Testis (tissue), 3 donors: ENCODE results near the gene BATF. TPM values are rescaled to one million over a fixed set of nuclear protein-coding genes. Genes with fewer than 3 reads are reported as not detected.

Experiments
- DNase-seq: peaks from one replicate; pipeline ENCODE4 v3.0.0-alpha.2; 2019
- H3K27ac ChIP-seq, 2 donors: fragments of 200-600 bp; sonication (generic); one replicate each; pipeline ENCODE4 v1.5.1; 2019
- H3K27me3 ChIP-seq: fragments of 200-600 bp; sonication (generic); one replicate; pipeline ENCODE4 v1.5.1; 2019
- H3K36me3 ChIP-seq: fragments of 200-600 bp; sonication (generic); one replicate; pipeline ENCODE4 v1.5.1; 2017; ENCODE audit warnings: low read depth; ENCODE audit errors: missing control alignments
- H3K4me1 ChIP-seq: fragments of 200-600 bp; sonication (generic); one replicate; pipeline ENCODE4 v1.5.1; 2019
- H3K4me3 ChIP-seq, 2 donors: fragments of 200-600 bp; sonication (generic); one replicate each; pipeline ENCODE4 v1.5.1; 2017 to 2019
- H3K9me3 ChIP-seq: fragments of 200-600 bp; sonication (generic); one replicate; pipeline ENCODE4 v1.5.1; 2017
- POLR2A ChIP-seq: fragments of 450-650 bp; IDR thresholded peaks from one replicate; pipeline ENCODE4 v1.6.1; 2017; ENCODE audit warnings: antibody characterized with exemption, mild to moderate bottlenecking, moderate library complexity
- WGBS, 2 donors: methylation state at CpG; one replicate each; pipeline ENCODE4 v1.1.5; 2018; 5-methylcytosine and 5-hydroxymethylcytosine counted together
- intact Hi-C: fragments of 100-400 bp; cut with DNase I; formaldehyde crosslinking; loops from one replicate; pipeline ENCODE4 v1.15.1; 2023; ENCODE audit warnings: low total_unique reads
- polyA plus RNA-seq: library from polyadenylated mRNA; stranded (reverse); fragments of 350-450 nt; fragmentation: Illumina TruSeq; extraction: RNeasy Lipid Tissue Mini Kit (QIAGEN cat#74804); gene quantifications from one replicate; pipeline ENCODE4 v1.2.3, GENCODE V29; 2014; ENCODE audit warnings: low read depth, low replicate concordance; ENCODE audit not compliant: insufficient read depth
- total RNA-seq, 2 donors: library from RNA; depleted of rRNA; stranded (reverse); fragments of >200 nt; gene quantifications; one replicate each; pipeline ENCODE4 v1.2.3, GENCODE V29; 2016
- TF ChIP-seq, protein P1 (sequence below), 3 experiments: fragments of 450-650 bp in 2 of 3; fragments of 200-600 bp in 1 of 3; sonication (generic) in 1 of 3; IDR thresholded peaks; one replicate each; pipeline ENCODE4 v1.5.1; 2016 to 2019; ENCODE audit warnings: antibody characterized with exemption in 3 of 3, mild to moderate bottlenecking in 2 of 3, moderate library complexity in 1 of 3

Gene BATF
- total and polyA plus RNA-seq, 3 donors from 2014 or later = 0.63 to 2.9 (median 1.5) TPM

- H3K4me3 ChIP-seq = no peak overlapping the region
- intact Hi-C loops = no loop called here
- no peaks in the 10 kb centered on the region for H3K27me3 ChIP-seq
- no peaks in the 10 kb centered on the region for H3K36me3 ChIP-seq
- TF ChIP-seq POLR2A = no peak
- TF ChIP-seq, protein P1, sequence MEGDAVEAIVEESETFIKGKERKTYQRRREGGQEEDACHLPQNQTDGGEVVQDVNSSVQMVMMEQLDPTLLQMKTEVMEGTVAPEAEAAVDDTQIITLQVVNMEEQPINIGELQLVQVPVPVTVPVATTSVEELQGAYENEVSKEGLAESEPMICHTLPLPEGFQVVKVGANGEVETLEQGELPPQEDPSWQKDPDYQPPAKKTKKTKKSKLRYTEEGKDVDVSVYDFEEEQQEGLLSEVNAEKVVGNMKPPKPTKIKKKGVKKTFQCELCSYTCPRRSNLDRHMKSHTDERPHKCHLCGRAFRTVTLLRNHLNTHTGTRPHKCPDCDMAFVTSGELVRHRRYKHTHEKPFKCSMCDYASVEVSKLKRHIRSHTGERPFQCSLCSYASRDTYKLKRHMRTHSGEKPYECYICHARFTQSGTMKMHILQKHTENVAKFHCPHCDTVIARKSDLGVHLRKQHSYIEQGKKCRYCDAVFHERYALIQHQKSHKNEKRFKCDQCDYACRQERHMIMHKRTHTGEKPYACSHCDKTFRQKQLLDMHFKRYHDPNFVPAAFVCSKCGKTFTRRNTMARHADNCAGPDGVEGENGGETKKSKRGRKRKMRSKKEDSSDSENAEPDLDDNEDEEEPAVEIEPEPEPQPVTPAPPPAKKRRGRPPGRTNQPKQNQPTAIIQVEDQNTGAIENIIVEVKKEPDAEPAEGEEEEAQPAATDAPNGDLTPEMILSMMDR (IDR thresholded peaks at IDR 0.05) = no peak
- 97 to 100% methylated on average over 1 of the region's 1 CpG for WGBS, 2 donors
- DNase-seq = no peak
- no peaks in the 10 kb centered on the region for H3K4me1 ChIP-seq
- no peaks in the 10 kb centered on the region for H3K9me3 ChIP-seq
- H3K27ac ChIP-seq = no peak overlapping the region
Measured at GRCh38 chr14:75591331-75591946, 69.2 kb downstream of the BATF start.

DNA sequence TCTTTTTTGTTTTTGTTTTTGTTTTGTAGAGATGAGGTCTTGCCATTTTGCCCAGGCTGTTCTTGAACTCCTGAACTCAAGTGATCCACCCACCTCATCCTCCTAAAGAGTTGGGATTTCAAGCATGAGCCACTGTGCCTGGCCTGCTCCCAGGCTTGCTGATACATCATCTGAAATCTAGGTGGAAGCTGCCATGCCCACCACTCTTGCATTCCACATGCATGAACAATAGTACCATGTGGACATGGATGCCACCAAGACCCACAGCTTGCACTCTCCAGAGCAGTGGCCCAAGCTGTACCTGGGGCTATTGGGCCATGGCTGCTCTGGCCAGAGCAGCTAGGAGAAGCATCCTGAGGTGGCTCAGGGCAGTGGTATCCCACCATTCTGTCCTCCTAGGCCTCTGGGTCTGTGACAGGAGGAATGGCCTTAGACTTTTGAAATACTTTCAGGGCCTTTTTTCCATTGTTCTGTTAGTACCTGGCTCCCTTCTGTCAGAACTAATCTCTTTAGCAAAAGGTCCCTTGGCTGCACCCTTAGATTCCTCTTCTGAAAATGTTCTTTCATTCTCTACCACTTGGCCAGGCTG lies 69.8 kb downstream of the BATF start:
- intact Hi-C loops = no loop called here
- Histone ChIP-seq H3K27ac (no peak overlapping the region), H3K36me3 (no peaks in the 10 kb centered on the region), H3K4me1 (no peaks in the 10 kb centered on the region), H3K4me3 (no peak overlapping the region), H3K27me3 (no peaks in the 10 kb centered on the region), H3K9me3 (no peaks in the 10 kb centered on the region)
- TF ChIP-seq, protein P1 (IDR thresholded peaks at IDR 0.05) = no peak
- no peak for TF ChIP-seq POLR2A
- no peak for DNase-seq

DNA sequence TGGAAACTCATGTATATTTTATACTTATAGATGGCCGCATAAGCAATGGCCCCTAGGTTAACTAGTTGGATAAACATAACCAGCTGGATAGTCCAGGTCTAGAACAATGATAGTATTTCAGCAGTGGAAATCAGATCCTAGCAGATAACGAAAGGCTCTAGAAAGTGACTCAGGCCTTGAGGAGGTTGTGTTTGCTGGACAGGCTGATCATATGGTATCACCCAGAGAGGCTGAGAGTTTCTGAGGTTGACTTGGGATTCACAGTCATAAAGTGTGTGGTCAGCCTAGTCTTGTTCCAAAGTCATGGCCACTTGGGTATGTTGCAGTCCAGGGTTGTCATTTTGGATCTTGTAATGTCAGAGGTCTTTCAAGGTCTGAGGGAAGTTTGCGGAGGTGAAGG lies 73.0 kb downstream of the BATF start:
- intact Hi-C loops = no loop called here

More for the DNA sequence above, 73.0 kb downstream of the BATF start:
- Histone ChIP-seq H3K27ac (no peak overlapping the region), H3K4me1 (no peaks in the 10 kb centered on the region), H3K36me3 (no peaks in the 10 kb centered on the region), H3K27me3 (no peaks in the 10 kb centered on the region), H3K9me3 (no peaks in the 10 kb centered on the region), H3K4me3 (no peak overlapping the region)
- no peak for TF ChIP-seq POLR2A
- TF ChIP-seq, protein P1 (IDR thresholded peaks at IDR 0.05) = no peak
- 95 to 96% methylated on average over 3 of the region's 3 CpGs for WGBS, 2 donors
- no peak for DNase-seq

Other genes with a start within 250 kb of the BATF start
- 10 to 100 TPM; 44.2 to 66.1 TPM for gene FOS, start 243.6 kb upstream of the BATF start, total RNA-seq
- 247 TPM for gene FOS, start 243.6 kb upstream of the BATF start, polyA plus RNA-seq
- gene JDP2, start 94.4 kb upstream of the BATF start, total RNA-seq = 10 to 100 TPM; 10.7 to 19.0 TPM
- gene JDP2, start 94.4 kb upstream of the BATF start, polyA plus RNA-seq = 14.0 TPM
- 10 to 100 TPM; 38.5 to 45.0 TPM for gene FLVCR2, start 56.2 kb downstream of the BATF start, total RNA-seq
- gene FLVCR2, start 56.2 kb downstream of the BATF start, polyA plus RNA-seq = 49.6 TPM
- 10 to 100 TPM; 60.0 to 64.4 TPM for gene ERG28, start 138.4 kb downstream of the BATF start, total RNA-seq
- gene ERG28, start 138.4 kb downstream of the BATF start, polyA plus RNA-seq = 103 TPM
- gene TTLL5, start 138.8 kb downstream of the BATF start, total RNA-seq = 100 to 1,000 TPM; 112 to 155 TPM
- 318 TPM for gene TTLL5, start 138.8 kb downstream of the BATF start, polyA plus RNA-seq